Osteocyte (in vitro differentiated cells): ENCODE measurements around the gene DOCK1. TPM values are rescaled to one million over a fixed set of nuclear protein-coding genes. Genes with fewer than 3 reads are reported as not detected.

ENCODE experiments used
- DNase-seq: peaks from one replicate; pipeline ENCODE4 v3.0.0; 2021; ENCODE audit warnings: mixed read lengths; ENCODE audit not compliant: unreplicated experiment; ENCODE audit errors: extremely low spot score
- H3K27ac Mint-ChIP-seq: one replicate; pipeline ENCODE4 v1.8.0; 2021; ENCODE audit warnings: mild to moderate bottlenecking, mixed read lengths; ENCODE audit not compliant: unreplicated experiment
- H3K27me3 Mint-ChIP-seq: one replicate; pipeline ENCODE4 v1.8.0; 2021; ENCODE audit warnings: mixed read lengths; ENCODE audit not compliant: unreplicated experiment
- H3K36me3 Mint-ChIP-seq: one replicate; pipeline ENCODE4 v1.8.0; 2021; ENCODE audit warnings: mixed read lengths; ENCODE audit not compliant: unreplicated experiment
- H3K4me1 Mint-ChIP-seq: one replicate; pipeline ENCODE4 v1.8.0; 2021; ENCODE audit warnings: mixed read lengths; ENCODE audit not compliant: unreplicated experiment
- H3K4me3 Mint-ChIP-seq: one replicate; pipeline ENCODE4 v1.8.0; 2021; ENCODE audit warnings: mild to moderate bottlenecking, moderate library complexity, mixed read lengths; ENCODE audit not compliant: unreplicated experiment
- H3K9me3 Mint-ChIP-seq: one replicate; pipeline ENCODE4 v1.8.0; 2021; ENCODE audit warnings: mixed read lengths; ENCODE audit not compliant: unreplicated experiment
- CTCF ChIP-seq: fragments of 200-600 bp; sonication (generic); IDR thresholded peaks from 2 replicates; pipeline ENCODE4 v1.5.0; 2021; ENCODE audit warnings: antibody characterized with exemption, mild to moderate bottlenecking, moderate library complexity
- total RNA-seq: library from RNA; stranded (reverse); gene quantifications from 2 replicates; pipeline ENCODE4 v1.2.1, GENCODE V29; 2021

The DOCK1 gene
- total RNA-seq, 1 donor from 2014 or later = 66.3 TPM

DNA sequence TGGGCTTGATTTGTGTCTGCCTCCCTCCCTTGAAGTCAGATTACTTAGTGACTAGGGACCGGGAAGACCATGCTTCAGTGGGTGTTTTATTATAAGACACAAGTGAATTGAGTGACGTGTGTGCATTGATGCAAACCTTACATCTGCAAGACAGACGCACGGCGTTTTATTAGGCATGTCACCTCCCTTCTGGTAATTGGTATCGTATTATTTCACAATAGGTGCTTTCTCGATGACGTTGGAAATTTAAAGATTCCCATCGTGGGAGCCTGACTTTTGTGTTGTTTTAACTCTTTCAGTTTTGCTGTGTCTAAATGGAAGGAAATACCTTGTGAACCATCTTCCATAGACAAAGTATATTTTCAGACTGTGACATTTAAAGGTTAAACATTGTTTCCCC, 158.5 kb downstream of the DOCK1 start:
- H3K4me1 Mint-ChIP-seq = no peaks in the 10 kb centered on the region
- H3K27ac Mint-ChIP-seq = no peak overlapping the region
- no peaks in the 10 kb centered on the region for H3K27me3 Mint-ChIP-seq
- H3K4me3 Mint-ChIP-seq = no peak overlapping the region
- peaks cover 7% of the 10 kb centered on the region for H3K9me3 Mint-ChIP-seq
- TF ChIP-seq CTCF = no peak
- no peak for DNase-seq
- peaks cover 64% of the 10 kb centered on the region for H3K36me3 Mint-ChIP-seq

DNA sequence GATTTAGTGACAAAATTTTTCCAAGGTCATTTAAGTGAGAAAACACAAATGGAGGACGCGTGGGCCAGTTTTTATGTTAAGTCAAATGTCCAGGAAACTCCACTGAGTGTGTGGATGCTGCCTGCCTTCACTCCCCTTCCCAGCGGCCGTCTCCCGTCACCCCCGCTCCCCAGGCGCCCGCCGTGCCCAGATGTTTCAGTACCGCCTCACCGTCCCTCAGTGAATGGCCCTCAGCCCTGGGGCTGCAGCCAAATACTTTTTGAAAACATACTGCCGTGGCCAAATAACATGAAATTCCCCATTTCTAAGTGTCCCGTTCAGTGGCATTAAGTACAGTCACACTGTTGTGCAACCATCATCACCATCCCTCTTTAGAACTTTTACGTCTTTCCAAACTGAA, 159.2 kb downstream of the DOCK1 start:
- Mint-ChIP-seq H3K9me3 (peaks cover 3% of the 10 kb centered on the region), H3K4me3 (no peak overlapping the region), H3K27ac (no peak overlapping the region), H3K36me3 (peaks cover 65% of the 10 kb centered on the region), H3K27me3 (no peaks in the 10 kb centered on the region), H3K4me1 (no peaks in the 10 kb centered on the region)
- no peak for DNase-seq
- no peak for TF ChIP-seq CTCF

DNA sequence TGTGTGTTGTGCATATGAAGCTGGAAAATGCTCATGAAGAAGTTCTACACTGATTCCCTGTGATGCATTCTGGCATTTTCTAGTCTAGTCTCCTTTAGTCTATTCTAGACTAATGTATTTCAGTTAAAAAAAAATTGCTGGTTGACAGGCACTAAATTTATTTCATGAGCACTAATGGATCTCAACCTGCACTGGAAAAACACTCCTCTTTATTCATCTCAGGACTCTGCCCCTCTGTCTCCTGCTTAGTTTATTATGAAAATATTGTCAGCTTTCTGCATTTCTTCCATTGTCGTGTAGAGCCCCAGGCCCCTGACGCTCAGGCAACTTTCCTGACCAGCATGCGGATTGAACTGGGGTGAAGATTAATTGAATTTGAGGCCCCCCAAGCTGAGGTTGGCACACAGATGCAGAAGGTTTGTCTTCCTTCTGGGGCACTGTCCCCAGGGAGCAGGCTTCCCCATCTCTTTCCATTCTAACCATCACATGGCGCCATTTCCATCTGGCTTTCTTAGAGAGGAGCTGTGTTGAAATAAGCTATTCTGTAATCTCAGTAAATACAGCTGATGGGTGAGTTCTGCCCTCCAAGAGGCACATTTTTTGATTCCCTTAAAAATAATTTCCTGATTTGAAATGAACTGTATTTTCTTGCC, 162.4 kb downstream of the DOCK1 start:
- Mint-ChIP-seq H3K27me3 (no peaks in the 10 kb centered on the region), H3K4me3 (no peak overlapping the region), H3K4me1 (no peaks in the 10 kb centered on the region), H3K36me3 (peaks cover 63% of the 10 kb centered on the region), H3K27ac (no peak overlapping the region), H3K9me3 (no peaks in the 10 kb centered on the region)
- no peak for TF ChIP-seq CTCF
- no peak for DNase-seq

DNA sequence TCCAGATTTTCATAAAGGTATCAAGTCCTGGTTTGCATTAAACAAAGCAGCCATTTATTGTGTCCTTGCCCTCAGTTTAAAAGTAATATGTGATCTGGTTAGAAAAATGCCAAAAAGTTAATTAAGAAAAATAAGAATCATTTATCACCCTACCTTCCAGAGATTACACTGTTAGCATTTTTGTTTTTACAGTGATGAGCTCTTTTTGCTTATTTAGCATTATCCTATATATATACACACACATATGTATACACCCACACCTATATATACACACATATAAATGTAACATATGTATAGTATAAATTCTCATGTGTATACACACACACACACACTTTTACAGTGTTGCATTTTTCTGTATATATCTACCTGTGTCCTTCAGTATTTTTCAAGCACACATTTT, 163.3 kb downstream of the DOCK1 start:
- no peak for DNase-seq
- Mint-ChIP-seq H3K4me3 (no peak overlapping the region), H3K4me1 (no peaks in the 10 kb centered on the region), H3K27me3 (no peaks in the 10 kb centered on the region), H3K9me3 (no peaks in the 10 kb centered on the region), H3K36me3 (peaks cover 59% of the 10 kb centered on the region), H3K27ac (no peak overlapping the region)
- no peak for TF ChIP-seq CTCF

DNA sequence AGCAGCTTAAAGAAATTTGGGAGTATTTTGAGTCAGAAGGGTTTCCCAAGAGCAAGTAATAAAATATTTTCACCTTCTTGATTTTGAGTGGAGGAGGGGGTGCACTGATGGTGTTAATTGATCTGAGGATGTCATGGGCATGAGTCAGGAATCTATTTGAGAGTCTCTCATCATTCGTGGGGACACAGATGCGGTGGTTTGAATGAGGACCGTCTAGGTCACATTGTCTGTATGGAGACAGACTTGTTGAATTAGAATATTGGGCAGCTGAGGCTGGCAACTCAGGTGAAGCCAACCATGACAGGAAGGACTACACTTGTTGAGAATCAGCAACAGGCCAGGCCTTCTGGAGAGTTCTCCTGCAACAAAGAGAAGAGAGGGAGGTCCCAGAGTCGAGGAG, 164.2 kb downstream of the DOCK1 start:
- no peak for TF ChIP-seq CTCF
- Mint-ChIP-seq H3K9me3 (no peaks in the 10 kb centered on the region), H3K27ac (no peak overlapping the region), H3K4me1 (no peaks in the 10 kb centered on the region), H3K4me3 (no peak overlapping the region), H3K36me3 (peaks cover 62% of the 10 kb centered on the region), H3K27me3 (no peaks in the 10 kb centered on the region)
- DNase-seq = peak; percentile 42
